Measurements from ENCODE around the gene XPR1. TPM values are rescaled to one million over a fixed set of nuclear protein-coding genes. Genes with fewer than 3 reads are reported as not detected.

XPR1 gene
- total RNA-seq, 1 donor from 2014 or later, result 37.9 TPM

DNA sequence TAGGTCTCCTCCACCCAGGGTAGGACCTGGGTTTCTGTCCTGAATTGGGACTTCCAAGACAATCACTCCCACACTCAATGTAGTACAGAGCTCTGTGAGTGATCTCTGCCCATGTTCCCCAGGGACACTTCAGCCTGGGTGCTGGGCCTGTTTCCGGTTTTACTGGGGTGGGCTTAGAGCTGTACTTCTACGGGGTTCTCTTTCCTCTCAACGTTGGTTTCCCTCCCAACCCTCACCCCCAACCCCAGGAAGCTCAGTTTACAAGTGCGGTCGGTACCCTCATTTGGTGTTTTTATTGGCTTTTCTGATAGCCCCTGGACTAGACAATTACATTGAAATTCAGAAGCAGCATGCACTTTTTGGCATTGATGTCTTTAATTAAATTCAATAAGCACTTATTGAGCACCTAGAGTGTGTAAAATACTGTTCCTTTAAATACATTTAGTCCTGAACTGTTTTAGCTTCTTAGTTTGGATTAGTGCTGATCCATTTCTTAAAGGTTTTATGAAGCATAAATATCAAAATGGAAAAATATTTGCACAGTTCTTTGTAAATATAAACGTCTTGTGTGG, 542 bp upstream of the XPR1 start:
- TF ChIP-seq, protein P1, sequence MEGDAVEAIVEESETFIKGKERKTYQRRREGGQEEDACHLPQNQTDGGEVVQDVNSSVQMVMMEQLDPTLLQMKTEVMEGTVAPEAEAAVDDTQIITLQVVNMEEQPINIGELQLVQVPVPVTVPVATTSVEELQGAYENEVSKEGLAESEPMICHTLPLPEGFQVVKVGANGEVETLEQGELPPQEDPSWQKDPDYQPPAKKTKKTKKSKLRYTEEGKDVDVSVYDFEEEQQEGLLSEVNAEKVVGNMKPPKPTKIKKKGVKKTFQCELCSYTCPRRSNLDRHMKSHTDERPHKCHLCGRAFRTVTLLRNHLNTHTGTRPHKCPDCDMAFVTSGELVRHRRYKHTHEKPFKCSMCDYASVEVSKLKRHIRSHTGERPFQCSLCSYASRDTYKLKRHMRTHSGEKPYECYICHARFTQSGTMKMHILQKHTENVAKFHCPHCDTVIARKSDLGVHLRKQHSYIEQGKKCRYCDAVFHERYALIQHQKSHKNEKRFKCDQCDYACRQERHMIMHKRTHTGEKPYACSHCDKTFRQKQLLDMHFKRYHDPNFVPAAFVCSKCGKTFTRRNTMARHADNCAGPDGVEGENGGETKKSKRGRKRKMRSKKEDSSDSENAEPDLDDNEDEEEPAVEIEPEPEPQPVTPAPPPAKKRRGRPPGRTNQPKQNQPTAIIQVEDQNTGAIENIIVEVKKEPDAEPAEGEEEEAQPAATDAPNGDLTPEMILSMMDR (IDR thresholded peaks at IDR 0.05; ENCODE audit: unreplicated experiment), result no peak
- H3K27me3 Mint-ChIP-seq (ENCODE audit: low read depth), result no peaks in the 10 kb centered on the region
- no peak for DNase-seq (ENCODE audit: low spot score in 2 of 2, unreplicated experiment in 2 of 2)
- H3K9me3 Mint-ChIP-seq, result no peaks in the 10 kb centered on the region
- H3K27ac Mint-ChIP-seq, result peak overlapping the region; percentile 86
- H3K4me1 Mint-ChIP-seq, result peaks cover 12% of the 10 kb centered on the region
- peak overlapping the region; percentile 6 for H3K4me3 Mint-ChIP-seq
- H3K36me3 Mint-ChIP-seq, result no peaks in the 10 kb centered on the region

- no peaks in the 10 kb centered on the region for H3K36me3 Mint-ChIP-seq
- DNase-seq (ENCODE audit: low spot score in 2 of 2, unreplicated experiment in 2 of 2), result peak; percentile 53 to 76
- H3K4me1 Mint-ChIP-seq, result peaks cover 15% of the 10 kb centered on the region
- TF ChIP-seq, protein P1 (IDR thresholded peaks at IDR 0.05; ENCODE audit: unreplicated experiment), result no peak
- no peak overlapping the region for H3K4me3 Mint-ChIP-seq
- H3K27me3 Mint-ChIP-seq (ENCODE audit: low read depth), result no peaks in the 10 kb centered on the region
- peak overlapping the region; percentile 86 for H3K27ac Mint-ChIP-seq
- no peaks in the 10 kb centered on the region for H3K9me3 Mint-ChIP-seq
These were observed 669 bp downstream of the XPR1 start for GRCh38 chr1:180632326-180633056.

- Mint-ChIP-seq H3K4me1 (peaks cover 15% of the 10 kb centered on the region), H3K9me3 (no peaks in the 10 kb centered on the region), H3K27ac (no peak overlapping the region), H3K27me3 (ENCODE audit: low read depth) (no peaks in the 10 kb centered on the region), H3K4me3 (no peak overlapping the region), H3K36me3 (no peaks in the 10 kb centered on the region)
- DNase-seq (ENCODE audit: low spot score in 2 of 2, unreplicated experiment in 2 of 2), result no peak
- TF ChIP-seq, protein P1 (IDR thresholded peaks at IDR 0.05; ENCODE audit: unreplicated experiment), result no peak
These were observed 1.5 kb downstream of the XPR1 start for GRCh38 chr1:180633057-180634056.

DNA sequence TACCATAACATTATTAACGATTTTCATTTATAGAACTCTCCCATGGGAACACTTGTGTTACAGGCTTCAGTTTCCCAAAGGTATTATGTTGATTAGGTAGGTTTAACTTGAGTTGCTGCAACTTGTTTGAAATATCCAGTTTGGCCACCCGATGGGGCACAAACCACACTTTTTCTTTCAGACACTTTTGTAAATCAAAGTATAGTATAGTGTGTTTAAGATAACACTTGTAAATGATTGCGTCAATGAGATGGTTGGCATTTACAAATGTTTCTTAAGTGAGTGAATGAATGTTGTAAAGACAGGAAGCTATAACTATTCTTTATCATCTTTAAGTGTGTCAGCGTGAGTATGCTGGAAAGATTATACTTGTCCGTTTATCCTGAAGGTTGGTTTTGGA, 4.3 kb downstream of the XPR1 start:
- Mint-ChIP-seq H3K27me3 (ENCODE audit: low read depth) (no peaks in the 10 kb centered on the region), H3K4me3 (no peak overlapping the region), H3K4me1 (peaks cover 18% of the 10 kb centered on the region), H3K9me3 (no peaks in the 10 kb centered on the region), H3K36me3 (no peaks in the 10 kb centered on the region), H3K27ac (no peak overlapping the region)
- TF ChIP-seq, protein P1 (IDR thresholded peaks at IDR 0.05; ENCODE audit: unreplicated experiment), result no peak
- no peak for DNase-seq (ENCODE audit: low spot score in 2 of 2, unreplicated experiment in 2 of 2)

DNA sequence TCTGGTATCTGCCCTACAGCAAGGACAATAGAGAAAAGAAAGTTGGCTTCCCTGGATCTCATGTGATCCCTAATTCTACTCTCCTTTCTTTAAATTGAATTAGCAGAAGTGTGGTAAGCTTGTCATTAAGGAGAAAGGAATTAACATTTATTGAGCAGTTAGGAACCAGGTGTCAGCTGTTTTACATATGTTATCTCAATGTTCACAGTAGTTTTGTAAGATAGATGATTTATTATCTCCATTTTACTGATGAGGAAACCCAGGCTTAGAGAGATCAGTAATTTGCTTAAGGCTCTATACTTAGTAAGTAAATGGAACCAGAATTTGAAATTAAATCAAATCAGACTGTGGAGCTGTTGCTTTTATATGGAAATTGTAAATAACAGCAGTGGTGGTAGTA, 8.0 kb downstream of the XPR1 start:
- H3K36me3 Mint-ChIP-seq, result no peaks in the 10 kb centered on the region
- no peak overlapping the region for H3K4me3 Mint-ChIP-seq
- TF ChIP-seq, protein P1 (IDR thresholded peaks at IDR 0.05; ENCODE audit: unreplicated experiment), result no peak
- H3K4me1 Mint-ChIP-seq, result peaks cover 21% of the 10 kb centered on the region
- no peaks in the 10 kb centered on the region for H3K9me3 Mint-ChIP-seq
- DNase-seq (ENCODE audit: low spot score in 2 of 2, unreplicated experiment in 2 of 2), result no peak
- H3K27me3 Mint-ChIP-seq (ENCODE audit: low read depth), result no peaks in the 10 kb centered on the region
- no peak overlapping the region for H3K27ac Mint-ChIP-seq
